B cell (primary cell): Measurements from ENCODE around the gene WFDC1. TPM values are rescaled to one million over a fixed set of nuclear protein-coding genes. Genes with fewer than 3 reads are reported as not detected.

Experiments used
- ATAC-seq: fragments of 200-7000 bp; cut with Tn5 transposase; one replicate; pipeline ENCODE4 v1.10.0; 2021; ENCODE audit warnings: low read depth, mild to moderate bottlenecking, moderate number of reproducible peaks, moderate library complexity
- CTCF ChIA-PET: fragments of 350-600 bp; sonication (Branson Sonifier 250); formaldehyde crosslinking; loops from one replicate; lab custom pipeline; 2021; ENCODE audit warnings: antibody characterized with exemption, inconsistent platforms; lab: Charles Lee
- POLR2A ChIA-PET: fragments of 350-600 bp; sonication (Branson Sonifier 250); formaldehyde crosslinking; loops from one replicate; lab custom pipeline; 2021; ENCODE audit warnings: antibody characterized with exemption; lab: Charles Lee
- DNase-seq: peaks from one replicate; pipeline ENCODE4 v3.0.0; 2013
- H2AFZ ChIP-seq: 2 replicates; pipeline ENCODE4 v1.6.1; 2012; ENCODE audit warnings: mild to moderate bottlenecking, low read depth, low read length; ENCODE audit not compliant: insufficient read depth, poor library complexity, severe bottlenecking
- H3K27ac ChIP-seq, 2 donors: 1 replicate in 1 of 2; 2 replicates in 1 of 2; pipeline ENCODE4 v1.5.1; 2012 to 2013; ENCODE audit warnings: low read length in 2 of 2, mild to moderate bottlenecking in 2 of 2, moderate library complexity in 1 of 2
- H3K27me3 ChIP-seq, 4 experiments: fragments of 200-600 bp in 1 of 4; sonication (generic) in 1 of 4; replicated peaks in 1 of 4; 1 replicate in 2 of 4; 2 replicates in 2 of 4; pipeline versions ENCODE4 v1.6.1 to v1.7.0; 2013 to 2016; ENCODE audit warnings: low read length in 3 of 4, mild to moderate bottlenecking in 2 of 4, mixed read lengths in 1 of 4, moderate library complexity in 1 of 4; ENCODE audit not compliant: insufficient read depth in 4 of 4, control insufficient read depth in 3 of 4; ENCODE audit errors: control extremely low read depth in 1 of 4
- H3K36me3 ChIP-seq, 2 experiments: replicated peaks in 1 of 2; 1 replicate in 1 of 2; 2 replicates in 1 of 2; pipeline versions ENCODE4 v1.6.1 to v1.7.1; 2013; ENCODE audit warnings: low read length in 1 of 2; ENCODE audit not compliant: insufficient read depth in 2 of 2, control insufficient read depth in 1 of 2; ENCODE audit errors: control extremely low read depth in 1 of 2, extremely low read depth in 1 of 2
- H3K4me1 ChIP-seq, 2 donors: fragments of 200-600 bp in 1 of 2; sonication (generic) in 1 of 2; 1 replicate in 1 of 2; 2 replicates in 1 of 2; pipeline versions ENCODE4 v1.5.1 to v1.6.1; 2013 to 2017; ENCODE audit warnings: low read length in 2 of 2; ENCODE audit not compliant: control insufficient read depth in 2 of 2, insufficient read depth in 2 of 2
- H3K4me2 ChIP-seq: replicated peaks from 2 replicates; pipeline ENCODE3; 2012; ENCODE audit warnings: mild to moderate bottlenecking, low read depth, low read length; ENCODE audit not compliant: poor library complexity, severe bottlenecking
- H3K4me3 ChIP-seq, 5 experiments: fragments of 200-600 bp in 1 of 5; sonication (generic) in 1 of 5; 1 replicate in 3 of 5; 2 replicates in 2 of 5; pipeline versions ENCODE4 v1.5.1 to v1.7.0; 2011 to 2016; ENCODE audit warnings: low read length in 4 of 5, mild to moderate bottlenecking in 4 of 5, low read depth in 2 of 5, control low read depth in 1 of 5, moderate library complexity in 1 of 5; ENCODE audit not compliant: insufficient read depth in 1 of 5; ENCODE audit errors: control extremely low read depth in 1 of 5, extremely low read depth in 1 of 5
- H3K79me2 ChIP-seq: fragments of 200-600 bp; sonication (generic); one replicate; pipeline ENCODE4 v1.6.0; 2016; ENCODE audit warnings: low read length; ENCODE audit not compliant: control insufficient read depth, insufficient read depth
- H3K9ac ChIP-seq: fragments of 200-600 bp; sonication (generic); 2 replicates; pipeline ENCODE4 v1.6.1; 2017; ENCODE audit warnings: mild to moderate bottlenecking, low read length, moderate library complexity
- H3K9me3 ChIP-seq, 3 donors: one replicate each; pipeline versions ENCODE4 v1.6.1 to v1.7.1; 2013; ENCODE audit warnings: low read length in 2 of 3; ENCODE audit not compliant: control insufficient read depth in 2 of 3, insufficient read depth in 1 of 3; ENCODE audit errors: control extremely low read depth in 1 of 3
- H4K20me1 ChIP-seq: 2 replicates; pipeline ENCODE4 v1.6.0; 2012; ENCODE audit warnings: mild to moderate bottlenecking, low read length; ENCODE audit not compliant: insufficient read depth, control insufficient read depth, poor library complexity, severe bottlenecking
- H3K27ac Mint-ChIP-seq: one replicate; pipeline ENCODE4 v1.8.0; 2021; ENCODE audit warnings: mixed read lengths
- H3K27me3 Mint-ChIP-seq: one replicate; pipeline ENCODE4 v1.8.0; 2021; ENCODE audit warnings: mixed read lengths
- H3K4me1 Mint-ChIP-seq: one replicate; pipeline ENCODE4 v1.8.0; 2021; ENCODE audit warnings: mixed read lengths
- H3K4me3 Mint-ChIP-seq: one replicate; pipeline ENCODE4 v1.8.0; 2021; ENCODE audit warnings: mixed read lengths
- H3K9me3 Mint-ChIP-seq: one replicate; pipeline ENCODE4 v1.8.0; 2022; ENCODE audit warnings: mixed read lengths; ENCODE audit not compliant: insufficient read depth
- EZH2 ChIP-seq: IDR thresholded peaks from 2 replicates; pipeline ENCODE4 v1.6.1; 2012; ENCODE audit warnings: borderline replicate concordance, low read depth, mild to moderate bottlenecking, moderate library complexity, low read length; ENCODE audit not compliant: insufficient read depth, poor library complexity, severe bottlenecking
- WGBS: methylation state at CpG from one replicate; pipeline ENCODE4 v1.1.5; 2013; ENCODE audit warnings: missing lambda C conversion rate; ENCODE audit not compliant: insufficient coverage; 5-methylcytosine and 5-hydroxymethylcytosine counted together
- intact Hi-C: fragments of 100-400 bp; cut with micrococcal nuclease; formaldehyde crosslinking; loops from one replicate; pipeline ENCODE4 v1.10.0; 2022
- polyA minus RNA-seq: library from RNA; depleted of rRNA, polyadenylated mRNA; stranded (reverse); fragments of >200 nt; gene quantifications from 2 replicates; pipeline ENCODE4 v1.2.3, GENCODE V29; 2012
- polyA plus RNA-seq: library from polyadenylated mRNA; depleted of rRNA; stranded (reverse); fragments of >200 nt; gene quantifications from 2 replicates; pipeline ENCODE4 v1.2.3, GENCODE V29; 2012
- total RNA-seq, 2 donors: library from RNA; stranded (reverse); fragments of 120-200 nt in 1 of 2; gene quantifications; 1 replicate in 1 of 2; 2 replicates in 1 of 2; pipeline versions ENCODE4 v1.2.3 to v1.2.4, GENCODE V29; 2013 to 2022
- TF ChIP-seq, protein P1 (sequence below): fragments of 200-600 bp; IDR thresholded peaks from one replicate; pipeline ENCODE4 v1.8.0; 2022; ENCODE audit warnings: antibody characterized with exemption, mild to moderate bottlenecking

Gene WFDC1, protein sequence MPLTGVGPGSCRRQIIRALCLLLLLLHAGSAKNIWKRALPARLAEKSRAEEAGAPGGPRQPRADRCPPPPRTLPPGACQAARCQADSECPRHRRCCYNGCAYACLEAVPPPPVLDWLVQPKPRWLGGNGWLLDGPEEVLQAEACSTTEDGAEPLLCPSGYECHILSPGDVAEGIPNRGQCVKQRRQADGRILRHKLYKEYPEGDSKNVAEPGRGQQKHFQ
- not detected in 2 replicates for total RNA-seq
- total RNA-seq (2013), result 0.07 TPM
- not detected in 2 replicates for polyA plus RNA-seq
- polyA minus RNA-seq, result not detected in 2 replicates

DNA sequence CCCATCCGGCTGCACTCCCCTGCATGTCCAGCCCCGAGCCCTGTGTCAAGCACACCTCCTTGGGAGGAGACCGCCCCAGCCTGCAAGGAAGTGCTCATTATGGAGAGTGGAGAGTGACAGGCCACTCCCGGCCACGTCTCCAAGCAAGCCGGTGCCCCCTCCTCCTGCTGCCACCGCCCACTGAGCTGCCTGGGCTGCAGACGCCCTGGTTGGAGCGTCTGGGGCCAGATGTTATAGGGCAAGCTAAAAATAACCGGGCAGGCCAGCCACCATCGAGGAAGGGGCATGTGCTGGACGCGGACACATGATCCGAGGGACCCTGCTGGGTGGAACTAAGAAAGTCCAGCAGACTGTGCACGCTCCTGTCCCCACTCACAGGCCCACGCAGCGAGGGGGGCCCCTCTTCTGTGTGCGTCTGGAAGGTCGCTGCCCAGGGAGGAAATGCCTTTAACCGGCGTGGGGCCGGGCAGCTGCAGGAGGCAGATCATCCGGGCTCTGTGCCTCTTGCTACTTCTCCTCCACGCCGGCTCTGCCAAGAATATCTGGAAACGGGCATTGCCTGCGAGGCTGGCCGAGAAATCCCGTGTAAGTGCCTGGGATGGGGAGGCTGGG, at the start of gene WFDC1:
Gene WFDC1, plus strand, starts transcription at position 348 of the 612 bp plus-strand sequence. Its CDS starts 94 bp downstream, at position 442.
- no peak within 1 kb of the TSS for H3K27ac ChIP-seq
- intact Hi-C loops, result no loop called here
- peaks cover 6% of the 10 kb centered on the region for H3K4me1 Mint-ChIP-seq
- no peaks in the 10 kb centered on the region for H3K36me3 ChIP-seq
- ATAC-seq, result no peak
- no peak within 1 kb of the TSS for H3K4me3 ChIP-seq
- no peak within 1 kb of the TSS for H2AFZ ChIP-seq
- POLR2A ChIA-PET, result no interaction called here
- no peaks in the 10 kb centered on the region for H4K20me1 ChIP-seq
- WGBS, result 3% methylated on average over 25 of the region's 29 CpGs
- TF ChIP-seq, protein P1, sequence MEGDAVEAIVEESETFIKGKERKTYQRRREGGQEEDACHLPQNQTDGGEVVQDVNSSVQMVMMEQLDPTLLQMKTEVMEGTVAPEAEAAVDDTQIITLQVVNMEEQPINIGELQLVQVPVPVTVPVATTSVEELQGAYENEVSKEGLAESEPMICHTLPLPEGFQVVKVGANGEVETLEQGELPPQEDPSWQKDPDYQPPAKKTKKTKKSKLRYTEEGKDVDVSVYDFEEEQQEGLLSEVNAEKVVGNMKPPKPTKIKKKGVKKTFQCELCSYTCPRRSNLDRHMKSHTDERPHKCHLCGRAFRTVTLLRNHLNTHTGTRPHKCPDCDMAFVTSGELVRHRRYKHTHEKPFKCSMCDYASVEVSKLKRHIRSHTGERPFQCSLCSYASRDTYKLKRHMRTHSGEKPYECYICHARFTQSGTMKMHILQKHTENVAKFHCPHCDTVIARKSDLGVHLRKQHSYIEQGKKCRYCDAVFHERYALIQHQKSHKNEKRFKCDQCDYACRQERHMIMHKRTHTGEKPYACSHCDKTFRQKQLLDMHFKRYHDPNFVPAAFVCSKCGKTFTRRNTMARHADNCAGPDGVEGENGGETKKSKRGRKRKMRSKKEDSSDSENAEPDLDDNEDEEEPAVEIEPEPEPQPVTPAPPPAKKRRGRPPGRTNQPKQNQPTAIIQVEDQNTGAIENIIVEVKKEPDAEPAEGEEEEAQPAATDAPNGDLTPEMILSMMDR, result no peak
- no peak for TF ChIP-seq EZH2
- H3K4me3 Mint-ChIP-seq, result no peak within 1 kb of the TSS
- H3K79me2 ChIP-seq, result no peaks in the 10 kb centered on the region
- no peaks in the 10 kb centered on the region for H3K9me3 ChIP-seq
- H3K27me3 Mint-ChIP-seq, result peaks cover 50% of the 10 kb centered on the region
- no peak within 1 kb of the TSS for H3K27ac Mint-ChIP-seq
- H3K4me1 ChIP-seq, result peaks cover 2 to 7% of the 10 kb centered on the region in 2 donors
- no peak for DNase-seq
- peak within 1 kb of the TSS; percentile 15 for H3K4me2 ChIP-seq
- CTCF ChIA-PET, result no interaction called here
- no peak within 1 kb of the TSS for H3K9ac ChIP-seq
- H3K9me3 Mint-ChIP-seq, result no peaks in the 10 kb centered on the region
- peaks cover 0 to 27% (median 5%) of the 10 kb centered on the region in 4 experiments for H3K27me3 ChIP-seq

DNA sequence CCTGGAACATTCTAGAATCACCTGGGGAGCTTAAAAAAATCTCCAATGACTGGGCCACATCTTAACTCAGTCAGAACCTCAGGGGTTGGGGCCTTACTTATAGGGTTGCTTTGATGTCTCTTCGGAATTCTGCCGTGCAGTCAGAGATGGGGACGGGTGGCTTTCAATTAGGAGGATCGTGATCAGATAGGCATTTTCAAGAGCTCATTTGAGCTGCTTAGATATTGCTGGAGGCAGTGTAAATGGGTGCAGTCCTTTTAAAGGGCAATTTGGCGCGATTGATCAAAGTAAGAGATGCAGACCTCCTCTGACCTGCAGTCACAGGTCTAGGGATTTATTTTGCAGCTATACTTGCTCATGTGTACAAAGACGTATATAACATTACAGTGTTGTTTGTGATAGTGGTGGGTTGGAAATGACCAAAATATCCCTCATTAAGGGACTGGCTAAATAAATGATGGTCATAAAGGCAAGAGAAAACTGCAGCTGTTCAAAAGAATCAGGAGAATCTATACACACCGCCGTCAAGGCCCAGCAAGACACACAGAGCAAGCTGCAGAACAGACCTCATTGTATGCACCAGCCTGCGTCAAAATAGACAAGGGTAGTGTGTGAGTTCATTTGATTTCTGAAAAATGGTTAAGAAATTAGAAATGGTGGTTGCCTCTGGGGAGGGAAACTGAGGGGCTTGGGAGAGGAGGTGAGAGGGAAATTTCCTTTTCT, 48.6 kb upstream of the WFDC1 start:
- no peak overlapping the region for H3K9ac ChIP-seq
- H3K27me3 ChIP-seq, result peaks cover 0 to 3% (median 0%) of the 10 kb centered on the region in 4 experiments
- no peak for DNase-seq
- no peaks in the 10 kb centered on the region for H4K20me1 ChIP-seq
- no peak for ATAC-seq
- ChIA-PET CTCF (no interaction called here), POLR2A (no interaction called here)
- no peak overlapping the region for H3K4me2 ChIP-seq
- peaks cover 4% of the 10 kb centered on the region for H3K9me3 Mint-ChIP-seq
- H3K4me1 ChIP-seq, result no peaks in the 10 kb centered on the region
- TF ChIP-seq, protein P1, result no peak
- no peak for TF ChIP-seq EZH2
- no peaks in the 10 kb centered on the region for H3K79me2 ChIP-seq
- H3K9me3 ChIP-seq, result no peaks in the 10 kb centered on the region
- H2AFZ ChIP-seq, result no peak overlapping the region
- no peak overlapping the region for H3K27ac Mint-ChIP-seq
- no peak overlapping the region for H3K27ac ChIP-seq
- H3K36me3 ChIP-seq, result no peaks in the 10 kb centered on the region
- no peak overlapping the region for H3K4me3 ChIP-seq
- intact Hi-C loops, result no loop called here
- no peaks in the 10 kb centered on the region for H3K4me1 Mint-ChIP-seq
- WGBS, result 96% methylated on average over 9 of the region's 10 CpGs
- H3K27me3 Mint-ChIP-seq, result peaks cover 17% of the 10 kb centered on the region
- no peak overlapping the region for H3K4me3 Mint-ChIP-seq
